Measurements from ENCODE around the gene SGCE. TPM values are rescaled to one million over a fixed set of nuclear protein-coding genes. Genes with fewer than 3 reads are reported as not detected.
A peak's percentile ranks its signal among the peaks of the same experiment; 100 is the strongest.

Gene SGCE
- total and polyA plus RNA-seq, 2 experiments from 2014 or later: 77.6 to 114 TPM

DNA sequence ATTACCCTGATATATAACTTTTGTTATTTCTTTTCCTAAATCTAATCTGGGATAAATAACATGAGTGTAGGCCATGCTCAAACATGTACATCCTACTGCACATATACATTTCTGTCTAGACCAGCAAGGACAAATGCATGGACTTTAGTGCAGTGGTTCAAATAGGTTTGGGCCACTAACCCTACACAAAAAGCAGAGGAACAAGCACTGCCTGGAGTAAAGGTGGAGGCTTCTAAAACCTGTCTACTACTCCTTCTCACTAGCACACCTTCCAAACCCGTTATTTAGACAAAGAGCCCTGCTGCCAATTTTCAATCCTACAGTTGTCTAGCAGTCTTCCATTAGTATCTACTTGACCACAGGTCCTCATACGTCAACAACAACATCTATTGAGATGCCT, 34.8 kb downstream of the SGCE start:
- Histone ChIP-seq H3K4me3 (no peak overlapping the region), H3K4me2 (peak overlapping the region; percentile 8), H3K27me3 (no peaks in the 10 kb centered on the region), H3K79me2 (no peaks in the 10 kb centered on the region), H2AFZ (no peak overlapping the region), H3K27ac (peak overlapping the region; percentile 17), H3K36me3 (replicated peaks; ENCODE audit: insufficient read depth, low read depth) (no peaks in the 10 kb centered on the region), H3K9me2 (replicated peaks; ENCODE audit: insufficient read depth) (no peaks in the 10 kb centered on the region), H4K20me1 (ENCODE audit: insufficient read depth, poor library complexity, severe bottlenecking) (no peaks in the 10 kb centered on the region), H3K4me1 (ENCODE audit: insufficient read depth) (peaks cover 4% of the 10 kb centered on the region), H3K9me3 (ENCODE audit: low read depth) (no peaks in the 10 kb centered on the region)
- WGBS (ENCODE audit: low lambda C conversion rate, missing lambda C conversion rate): 98% methylated on average over 2 of the region's 2 CpGs
- DNase-seq (ENCODE audit: low spot score): no peak
- no peak for TF ChIP-seq EZH2phosphoT487 (IDR thresholded peaks at IDR 0.05; ENCODE audit: low read depth, severe bottlenecking, unreplicated experiment)
- no peak for TF ChIP-seq EZH2 (IDR thresholded peaks at IDR 0.05; ENCODE audit: borderline replicate concordance)
- TF ChIP-seq, protein P1, sequence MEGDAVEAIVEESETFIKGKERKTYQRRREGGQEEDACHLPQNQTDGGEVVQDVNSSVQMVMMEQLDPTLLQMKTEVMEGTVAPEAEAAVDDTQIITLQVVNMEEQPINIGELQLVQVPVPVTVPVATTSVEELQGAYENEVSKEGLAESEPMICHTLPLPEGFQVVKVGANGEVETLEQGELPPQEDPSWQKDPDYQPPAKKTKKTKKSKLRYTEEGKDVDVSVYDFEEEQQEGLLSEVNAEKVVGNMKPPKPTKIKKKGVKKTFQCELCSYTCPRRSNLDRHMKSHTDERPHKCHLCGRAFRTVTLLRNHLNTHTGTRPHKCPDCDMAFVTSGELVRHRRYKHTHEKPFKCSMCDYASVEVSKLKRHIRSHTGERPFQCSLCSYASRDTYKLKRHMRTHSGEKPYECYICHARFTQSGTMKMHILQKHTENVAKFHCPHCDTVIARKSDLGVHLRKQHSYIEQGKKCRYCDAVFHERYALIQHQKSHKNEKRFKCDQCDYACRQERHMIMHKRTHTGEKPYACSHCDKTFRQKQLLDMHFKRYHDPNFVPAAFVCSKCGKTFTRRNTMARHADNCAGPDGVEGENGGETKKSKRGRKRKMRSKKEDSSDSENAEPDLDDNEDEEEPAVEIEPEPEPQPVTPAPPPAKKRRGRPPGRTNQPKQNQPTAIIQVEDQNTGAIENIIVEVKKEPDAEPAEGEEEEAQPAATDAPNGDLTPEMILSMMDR (IDR thresholded peaks at IDR 0.05; ENCODE audit: poor library complexity): no peak

DNA sequence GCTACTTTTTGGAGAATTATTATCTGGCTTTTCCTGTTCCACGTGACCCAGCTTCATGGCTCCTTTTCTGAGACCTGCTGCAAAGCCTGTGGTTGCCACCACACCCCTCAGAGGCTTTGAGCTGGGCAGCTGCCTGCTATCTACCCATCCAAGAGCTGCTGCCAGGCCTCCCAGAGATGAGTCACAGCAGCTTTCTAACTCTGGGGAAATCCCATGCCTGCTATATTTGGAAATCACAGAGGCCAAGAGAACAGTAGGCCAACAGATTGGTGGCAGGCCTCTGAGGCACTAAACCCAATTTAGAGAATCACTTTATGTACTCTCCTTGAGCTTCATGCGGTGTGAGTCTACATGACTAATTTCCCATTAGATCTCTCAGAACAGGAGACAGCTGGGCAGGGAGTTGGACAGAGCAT, 35.2 kb downstream of the SGCE start:
- no peaks in the 10 kb centered on the region for H3K36me3 ChIP-seq (replicated peaks; ENCODE audit: insufficient read depth, low read depth)
- no peak for TF ChIP-seq EZH2 (IDR thresholded peaks at IDR 0.05; ENCODE audit: borderline replicate concordance)
- TF ChIP-seq, protein P1 (IDR thresholded peaks at IDR 0.05; ENCODE audit: poor library complexity): no peak
- TF ChIP-seq EZH2phosphoT487 (IDR thresholded peaks at IDR 0.05; ENCODE audit: low read depth, severe bottlenecking, unreplicated experiment): no peak
- H3K4me3 ChIP-seq: no peak overlapping the region
- H3K27ac ChIP-seq: peak overlapping the region; percentile 17
- no peaks in the 10 kb centered on the region for H3K79me2 ChIP-seq
- no peaks in the 10 kb centered on the region for H3K27me3 ChIP-seq
- H3K9me2 ChIP-seq (replicated peaks; ENCODE audit: insufficient read depth): no peaks in the 10 kb centered on the region
- no peaks in the 10 kb centered on the region for H3K9me3 ChIP-seq (ENCODE audit: low read depth)
- H3K4me2 ChIP-seq: peak overlapping the region; percentile 8
- 67% methylated on average over 2 of the region's 2 CpGs for WGBS (ENCODE audit: low lambda C conversion rate, missing lambda C conversion rate)
- peak; percentile 80 for DNase-seq (ENCODE audit: low spot score)
- no peak overlapping the region for H2AFZ ChIP-seq
- peaks cover 4% of the 10 kb centered on the region for H3K4me1 ChIP-seq (ENCODE audit: insufficient read depth)
- no peaks in the 10 kb centered on the region for H4K20me1 ChIP-seq (ENCODE audit: insufficient read depth, poor library complexity, severe bottlenecking)

DNA sequence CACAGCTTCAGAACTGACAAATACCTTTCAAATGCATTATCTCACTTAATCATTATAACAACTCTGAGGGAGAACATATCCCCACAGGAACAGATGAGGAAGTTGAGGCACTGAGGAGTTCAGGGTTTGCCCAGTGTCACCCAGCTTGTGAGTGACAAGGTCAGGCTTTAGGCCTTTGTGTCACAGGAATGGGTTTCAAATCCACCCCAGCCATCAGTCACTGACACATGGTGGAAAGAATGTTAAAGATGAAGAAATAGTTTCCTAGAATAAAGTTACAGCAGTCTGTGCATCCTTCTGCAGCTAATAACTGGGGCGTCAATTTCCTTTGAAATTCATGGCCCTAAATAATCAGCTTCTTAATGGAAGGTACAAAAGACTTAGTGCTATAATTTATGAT, 37.8 kb downstream of the SGCE start:
- no peak for DNase-seq (ENCODE audit: low spot score)
- TF ChIP-seq EZH2phosphoT487 (IDR thresholded peaks at IDR 0.05; ENCODE audit: low read depth, severe bottlenecking, unreplicated experiment): no peak
- Histone ChIP-seq H3K9me2 (replicated peaks; ENCODE audit: insufficient read depth) (no peaks in the 10 kb centered on the region), H3K27ac (no peak overlapping the region), H4K20me1 (ENCODE audit: insufficient read depth, poor library complexity, severe bottlenecking) (no peaks in the 10 kb centered on the region), H3K4me2 (no peak overlapping the region), H3K36me3 (replicated peaks; ENCODE audit: insufficient read depth, low read depth) (no peaks in the 10 kb centered on the region), H3K27me3 (no peaks in the 10 kb centered on the region), H2AFZ (no peak overlapping the region), H3K79me2 (no peaks in the 10 kb centered on the region), H3K9me3 (ENCODE audit: low read depth) (no peaks in the 10 kb centered on the region), H3K4me3 (no peak overlapping the region), H3K4me1 (ENCODE audit: insufficient read depth) (peaks cover 4% of the 10 kb centered on the region)
- WGBS (ENCODE audit: low lambda C conversion rate, missing lambda C conversion rate): 92% methylated on average over 1 of the region's 1 CpG

DNA sequence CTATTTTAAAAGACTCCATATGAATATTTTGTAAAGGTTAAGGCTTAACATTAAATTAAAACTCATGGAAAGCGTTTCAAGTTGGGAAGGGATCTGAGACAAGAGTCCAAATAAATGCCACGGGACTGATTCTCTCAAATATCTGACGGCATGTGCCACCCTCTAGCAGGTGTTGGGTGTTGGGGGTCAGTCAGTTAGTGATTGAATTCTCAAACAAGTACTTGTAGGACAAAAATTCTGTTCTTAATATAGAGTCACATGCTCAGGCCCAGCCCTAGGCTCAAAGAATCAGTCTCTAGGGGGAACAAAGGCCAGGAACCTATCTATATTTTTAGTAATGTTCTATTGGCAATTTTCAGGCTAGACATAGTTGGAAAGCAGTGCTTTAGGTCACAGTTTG, 39.1 kb downstream of the SGCE start:
- Histone ChIP-seq H3K4me3 (no peak overlapping the region), H4K20me1 (ENCODE audit: insufficient read depth, poor library complexity, severe bottlenecking) (no peaks in the 10 kb centered on the region), H3K4me1 (ENCODE audit: insufficient read depth) (peaks cover 4% of the 10 kb centered on the region), H3K27ac (no peak overlapping the region), H2AFZ (no peak overlapping the region), H3K79me2 (no peaks in the 10 kb centered on the region), H3K9me2 (replicated peaks; ENCODE audit: insufficient read depth) (no peaks in the 10 kb centered on the region), H3K9me3 (ENCODE audit: low read depth) (no peaks in the 10 kb centered on the region), H3K27me3 (no peaks in the 10 kb centered on the region), H3K4me2 (no peak overlapping the region), H3K36me3 (replicated peaks; ENCODE audit: insufficient read depth, low read depth) (no peaks in the 10 kb centered on the region)
- TF ChIP-seq, protein P1 (IDR thresholded peaks at IDR 0.05; ENCODE audit: poor library complexity): no peak
- TF ChIP-seq EZH2phosphoT487 (IDR thresholded peaks at IDR 0.05; ENCODE audit: low read depth, severe bottlenecking, unreplicated experiment) (no peak), EZH2 (IDR thresholded peaks at IDR 0.05; ENCODE audit: borderline replicate concordance) (no peak)
- WGBS (ENCODE audit: low lambda C conversion rate, missing lambda C conversion rate): 99% methylated on average over 3 of the region's 3 CpGs
- DNase-seq (ENCODE audit: low spot score): no peak

Measured in hepatocyte (in vitro differentiated cells).